K562 (cell line): ENCODE results near the gene SLC24A3.

Source experiments
- SP2 ChIP-seq: IDR thresholded peaks from 2 replicates; pipeline ENCODE4 v1.6.1; 2011; ENCODE audit warnings: mild to moderate bottlenecking, low read depth, low read length, moderate library complexity; ENCODE audit not compliant: poor library complexity, severe bottlenecking; ENCODE audit errors: extremely low read depth
- TSC22D4 ChIP-seq: fragments of 450-650 bp; IDR thresholded peaks from 2 replicates; pipeline ENCODE4 v1.6.1; 2016; ENCODE audit warnings: missing genetic modification characterization, missing biosample characterization, control low read depth

DNA sequence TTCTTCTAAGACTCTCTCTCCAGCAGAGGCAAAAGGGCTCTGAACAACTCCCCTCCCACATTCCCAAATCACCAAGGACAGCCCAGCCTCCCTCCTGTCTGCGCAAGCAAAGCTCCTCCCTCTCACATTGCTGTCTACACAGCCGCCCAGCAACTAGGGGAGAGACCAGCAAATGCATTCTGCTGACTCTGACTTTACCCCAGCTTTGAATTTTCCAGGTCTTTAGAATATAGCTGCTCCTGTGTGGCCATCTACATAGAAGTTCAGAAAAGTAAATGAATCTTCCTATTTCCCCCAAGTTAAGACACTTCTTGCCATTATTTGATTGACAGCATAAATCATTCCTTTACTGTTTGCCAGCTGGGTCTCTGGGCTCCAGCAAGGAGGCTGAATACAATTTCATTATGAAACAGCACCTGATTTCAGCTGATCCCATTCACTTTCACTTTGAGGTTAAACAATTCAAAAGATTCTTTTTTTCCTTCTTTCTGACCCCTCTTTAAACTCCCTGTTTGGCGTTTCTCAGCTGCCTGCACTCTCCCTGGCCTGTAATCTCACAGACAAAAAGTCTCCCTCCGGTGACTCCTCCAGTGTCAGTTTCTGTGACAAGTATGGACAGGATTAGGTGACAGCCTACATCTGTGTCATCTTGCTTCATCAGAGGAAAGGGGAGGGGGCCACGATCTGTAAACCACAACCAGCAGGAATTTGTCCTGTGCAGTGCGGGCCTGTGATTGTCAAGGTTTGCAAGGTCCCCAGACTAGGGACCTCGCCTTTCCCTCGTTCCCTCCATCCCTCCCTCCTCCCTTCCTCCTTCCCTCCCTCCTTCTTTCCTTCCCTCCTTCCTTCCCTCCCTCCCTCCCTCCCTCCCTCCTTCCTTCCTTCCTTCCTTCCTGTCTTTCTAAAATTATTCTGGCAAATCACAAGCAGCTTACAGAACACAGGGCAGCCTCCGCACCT lies 340.1 kb downstream of the SLC24A3 start:
- no peak for TF ChIP-seq SP2
- TF ChIP-seq TSC22D4 (tag) = no peak
